Measurements from ENCODE around the gene CDC37L1.

Gene CDC37L1

DNA sequence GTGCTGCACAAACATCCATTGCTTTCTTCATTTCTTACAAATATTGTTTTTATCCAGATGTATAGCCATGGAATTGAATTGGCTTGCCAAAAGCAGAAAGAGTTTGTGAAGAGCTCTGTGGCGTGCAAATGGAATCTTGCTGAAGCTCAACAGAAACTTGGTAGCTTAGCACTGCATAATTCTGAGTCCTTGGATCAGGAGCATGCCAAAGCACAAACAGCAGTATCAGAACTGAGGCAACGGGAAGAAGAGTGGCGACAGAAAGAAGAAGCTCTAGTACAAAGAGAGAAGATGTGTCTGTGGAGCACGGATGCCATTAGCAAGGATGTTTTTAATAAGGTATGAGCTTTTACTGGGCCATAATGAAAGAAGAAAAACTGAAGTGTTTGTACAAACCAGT, 5.5 kb downstream of the CDC37L1 start:
- H3K27ac ChIP-seq (ENCODE audit: low read depth, low read length) = no peak overlapping the region
- H3K27me3 ChIP-seq (ENCODE audit: control insufficient read depth in 5 of 5, insufficient read depth in 4 of 5, low read length in 5 of 5) = no peaks in the 10 kb centered on the region
- H3K9ac ChIP-seq (ENCODE audit: low read length in 5 of 5) = no peak overlapping the region
- peaks cover 6 to 15% (median 11%) of the 10 kb centered on the region in 5 donors for H3K36me3 ChIP-seq (ENCODE audit: control insufficient read depth in 5 of 5, insufficient read depth in 5 of 5, low read length in 5 of 5)
- H3K4me1 ChIP-seq (ENCODE audit: control insufficient read depth in 5 of 5, insufficient read depth in 5 of 5, low read length in 5 of 5) = peaks cover 4 to 33% (median 21%) of the 10 kb centered on the region in 5 donors
- H3K4me3 ChIP-seq (ENCODE audit: low read depth in 1 of 5, low read length in 5 of 5) = no peak overlapping the region
- H3K9me3 ChIP-seq (ENCODE audit: control insufficient read depth in 5 of 5, low read length in 5 of 5) = no peaks in the 10 kb centered on the region

DNA sequence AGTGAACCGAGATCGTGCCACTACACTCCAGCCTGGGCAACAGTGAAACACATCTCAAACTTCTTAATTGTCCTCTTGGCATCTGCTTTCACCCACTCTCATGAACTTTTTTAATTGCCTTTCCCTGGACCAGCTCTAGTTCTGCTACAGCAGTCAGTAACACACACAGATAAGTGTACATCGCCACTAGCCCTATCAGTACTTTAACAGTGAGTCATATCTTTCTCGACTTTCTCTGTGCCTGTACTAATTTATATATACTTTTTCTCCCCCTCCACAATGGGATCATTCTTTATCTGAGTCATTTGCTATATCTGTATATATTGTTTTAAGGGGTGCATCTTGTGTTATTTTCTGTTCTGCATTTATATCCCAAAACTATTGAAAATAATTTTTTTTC, 6.7 kb downstream of the CDC37L1 start:
- Histone ChIP-seq H3K4me3 (ENCODE audit: low read depth in 1 of 5, low read length in 5 of 5) (no peak overlapping the region), H3K27me3 (ENCODE audit: control insufficient read depth in 5 of 5, insufficient read depth in 4 of 5, low read length in 5 of 5) (no peaks in the 10 kb centered on the region), H3K9me3 (ENCODE audit: control insufficient read depth in 5 of 5, low read length in 5 of 5) (no peaks in the 10 kb centered on the region), H3K9ac (ENCODE audit: low read length in 5 of 5) (no peak overlapping the region), H3K36me3 (ENCODE audit: control insufficient read depth in 5 of 5, insufficient read depth in 5 of 5, low read length in 5 of 5) (peaks cover 9 to 26% (median 16%) of the 10 kb centered on the region in 5 donors), H3K4me1 (ENCODE audit: control insufficient read depth in 5 of 5, insufficient read depth in 5 of 5, low read length in 5 of 5) (peaks cover 0 to 26% (median 12%) of the 10 kb centered on the region in 5 donors), H3K27ac (ENCODE audit: low read depth, low read length) (no peak overlapping the region)

DNA sequence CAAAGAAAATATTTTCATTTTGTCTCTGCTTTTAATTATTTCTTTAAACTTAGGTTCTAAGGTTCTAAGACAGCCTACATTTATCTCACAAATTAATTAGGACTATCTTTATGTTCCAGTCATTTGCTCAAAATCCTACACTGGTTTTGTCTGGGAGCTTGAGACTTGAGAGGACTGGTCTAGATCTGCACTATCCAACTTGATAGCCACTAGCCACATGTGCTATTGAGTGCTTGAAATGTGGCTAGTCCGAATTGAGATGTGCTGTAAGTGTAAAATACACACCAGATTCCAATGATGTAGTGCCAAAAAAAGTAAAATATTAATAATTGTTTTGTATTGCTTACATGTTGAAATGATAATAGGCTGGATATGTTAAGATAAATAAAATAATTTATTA, 7.2 kb downstream of the CDC37L1 start:
- Histone ChIP-seq H3K36me3 (ENCODE audit: control insufficient read depth in 5 of 5, insufficient read depth in 5 of 5, low read length in 5 of 5) (peaks cover 9 to 30% (median 19%) of the 10 kb centered on the region in 5 donors), H3K27ac (ENCODE audit: low read depth, low read length) (peak overlapping the region; percentile 50)

DNA sequence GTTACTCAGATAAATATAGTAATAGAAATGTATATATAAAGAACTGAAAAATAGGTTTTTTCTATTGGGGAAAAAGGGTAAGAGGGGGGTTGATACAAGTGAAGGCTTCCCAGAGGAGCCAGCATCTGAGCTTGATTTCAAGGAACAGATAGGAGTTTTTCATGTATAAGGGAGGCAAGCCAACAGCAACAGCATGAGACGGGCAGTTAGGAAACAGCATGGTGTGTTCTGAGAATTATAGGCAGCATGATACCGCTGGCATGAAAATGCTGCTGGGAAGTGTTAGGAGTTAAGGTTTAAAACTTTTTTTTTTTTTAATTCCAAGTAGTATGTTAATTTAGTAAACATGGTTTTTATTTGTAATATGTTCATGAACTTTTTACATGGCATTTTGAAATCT, 9.7 kb downstream of the CDC37L1 start:
- Histone ChIP-seq H3K36me3 (ENCODE audit: control insufficient read depth in 5 of 5, insufficient read depth in 5 of 5, low read length in 5 of 5) (peaks cover 9 to 32% (median 20%) of the 10 kb centered on the region in 5 donors), H3K27me3 (ENCODE audit: control insufficient read depth in 5 of 5, insufficient read depth in 4 of 5, low read length in 5 of 5) (no peaks in the 10 kb centered on the region), H3K4me3 (ENCODE audit: low read depth in 1 of 5, low read length in 5 of 5) (no peak overlapping the region), H3K27ac (ENCODE audit: low read depth, low read length) (peak overlapping the region; percentile 68), H3K9ac (ENCODE audit: low read length in 5 of 5) (peak overlapping the region in 1 of 5 donors; percentile 2), H3K9me3 (ENCODE audit: control insufficient read depth in 5 of 5, low read length in 5 of 5) (no peaks in the 10 kb centered on the region), H3K4me1 (ENCODE audit: control insufficient read depth in 5 of 5, insufficient read depth in 5 of 5, low read length in 5 of 5) (peaks cover 0 to 22% (median 9%) of the 10 kb centered on the region in 5 donors)

More for the DNA sequence above, 7.2 kb downstream of the CDC37L1 start:
- Histone ChIP-seq H3K9ac (ENCODE audit: low read length in 5 of 5) (peak overlapping the region in 1 of 5 donors; percentile 7), H3K4me1 (ENCODE audit: control insufficient read depth in 5 of 5, insufficient read depth in 5 of 5, low read length in 5 of 5) (peaks cover 0 to 22% (median 9%) of the 10 kb centered on the region in 5 donors), H3K27me3 (ENCODE audit: control insufficient read depth in 5 of 5, insufficient read depth in 4 of 5, low read length in 5 of 5) (no peaks in the 10 kb centered on the region), H3K4me3 (ENCODE audit: low read depth in 1 of 5, low read length in 5 of 5) (no peak overlapping the region), H3K9me3 (ENCODE audit: control insufficient read depth in 5 of 5, low read length in 5 of 5) (no peaks in the 10 kb centered on the region)

DNA sequence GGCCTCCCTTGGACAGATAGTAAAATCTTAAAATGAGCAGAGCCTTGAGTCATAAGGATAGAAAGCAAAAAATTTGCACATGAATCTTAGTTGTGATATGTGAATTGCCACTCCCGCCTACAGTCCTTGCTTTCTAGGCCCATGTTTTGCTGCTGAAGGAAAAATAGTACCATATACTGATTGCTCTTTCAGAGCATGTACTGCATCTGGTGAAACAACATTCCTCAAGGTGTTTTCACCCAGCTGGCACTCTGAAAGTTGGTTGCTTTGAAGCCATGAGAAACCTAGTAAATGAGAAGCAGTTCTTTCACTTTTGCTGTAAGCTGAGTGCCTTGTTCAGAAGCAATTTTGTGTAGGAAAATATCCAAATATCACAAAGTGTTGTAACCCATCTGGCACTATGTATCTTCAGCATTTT, 10.3 kb downstream of the CDC37L1 start:
- Histone ChIP-seq H3K4me3 (ENCODE audit: low read depth in 1 of 5, low read length in 5 of 5) (no peak overlapping the region), H3K36me3 (ENCODE audit: control insufficient read depth in 5 of 5, insufficient read depth in 5 of 5, low read length in 5 of 5) (peaks cover 9 to 38% (median 23%) of the 10 kb centered on the region in 5 donors), H3K9me3 (ENCODE audit: control insufficient read depth in 5 of 5, low read length in 5 of 5) (no peaks in the 10 kb centered on the region), H3K4me1 (ENCODE audit: control insufficient read depth in 5 of 5, insufficient read depth in 5 of 5, low read length in 5 of 5) (peaks cover 0 to 20% (median 9%) of the 10 kb centered on the region in 5 donors), H3K27me3 (ENCODE audit: control insufficient read depth in 5 of 5, insufficient read depth in 4 of 5, low read length in 5 of 5) (no peaks in the 10 kb centered on the region), H3K9ac (ENCODE audit: low read length in 5 of 5) (peak overlapping the region in 1 of 5 donors; percentile 2), H3K27ac (ENCODE audit: low read depth, low read length) (peak overlapping the region; percentile 68)

DNA sequence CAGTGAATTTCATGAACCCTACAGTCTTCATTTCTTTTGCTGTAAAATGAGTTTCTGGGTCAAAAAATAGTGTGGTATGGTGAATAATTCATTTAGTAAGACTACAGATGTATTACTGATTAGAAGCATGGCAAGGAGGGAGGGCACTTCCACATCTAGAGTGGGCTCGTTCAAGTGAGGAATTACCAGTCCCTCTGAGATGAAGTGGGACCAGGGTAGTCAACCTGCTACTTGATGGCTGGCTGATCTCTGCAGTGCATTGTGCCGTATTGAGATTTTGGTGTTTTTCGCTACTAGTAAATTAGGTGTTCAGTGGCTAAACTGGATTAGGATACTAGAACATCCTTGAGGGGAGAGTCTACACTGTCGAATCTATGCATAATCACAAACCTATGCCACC, 10.8 kb downstream of the CDC37L1 start:
- no peaks in the 10 kb centered on the region for H3K27me3 ChIP-seq (ENCODE audit: control insufficient read depth in 5 of 5, insufficient read depth in 4 of 5, low read length in 5 of 5)
- H3K27ac ChIP-seq (ENCODE audit: low read depth, low read length) = peak overlapping the region; percentile 68
- H3K9ac ChIP-seq (ENCODE audit: low read length in 5 of 5) = peak overlapping the region in 1 of 5 donors; percentile 2
- peaks cover 0 to 20% (median 9%) of the 10 kb centered on the region in 5 donors for H3K4me1 ChIP-seq (ENCODE audit: control insufficient read depth in 5 of 5, insufficient read depth in 5 of 5, low read length in 5 of 5)
- H3K4me3 ChIP-seq (ENCODE audit: low read depth in 1 of 5, low read length in 5 of 5) = no peak overlapping the region
- H3K36me3 ChIP-seq (ENCODE audit: control insufficient read depth in 5 of 5, insufficient read depth in 5 of 5, low read length in 5 of 5) = peaks cover 5 to 43% (median 25%) of the 10 kb centered on the region in 5 donors
- H3K9me3 ChIP-seq (ENCODE audit: control insufficient read depth in 5 of 5, low read length in 5 of 5) = no peaks in the 10 kb centered on the region

DNA sequence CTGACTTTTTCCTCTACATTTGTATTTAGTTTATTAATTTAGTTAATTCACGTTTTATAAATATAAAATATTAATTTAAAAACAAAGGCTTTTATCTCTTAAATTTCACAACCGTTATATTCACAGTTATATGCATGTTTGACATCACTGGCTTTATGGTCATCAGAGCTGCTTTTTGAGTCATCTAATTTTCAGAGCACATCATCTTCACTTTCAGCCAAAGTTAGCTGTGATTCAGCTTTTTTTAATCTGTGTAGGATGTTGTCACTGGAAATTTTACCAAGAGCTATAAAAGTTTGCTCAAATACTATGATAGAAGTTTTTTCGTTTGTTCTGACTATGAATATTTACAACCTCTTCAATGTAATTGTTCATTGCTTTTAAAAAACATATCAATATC, 12.4 kb downstream of the CDC37L1 start:
- Histone ChIP-seq H3K27me3 (ENCODE audit: control insufficient read depth in 5 of 5, insufficient read depth in 4 of 5, low read length in 5 of 5) (no peaks in the 10 kb centered on the region), H3K4me1 (ENCODE audit: control insufficient read depth in 5 of 5, insufficient read depth in 5 of 5, low read length in 5 of 5) (peaks cover 0 to 20% (median 9%) of the 10 kb centered on the region in 5 donors), H3K27ac (ENCODE audit: low read depth, low read length) (no peak overlapping the region), H3K36me3 (ENCODE audit: control insufficient read depth in 5 of 5, insufficient read depth in 5 of 5, low read length in 5 of 5) (peaks cover 0 to 37% (median 16%) of the 10 kb centered on the region in 5 donors), H3K9ac (ENCODE audit: low read length in 5 of 5) (no peak overlapping the region), H3K4me3 (ENCODE audit: low read depth in 1 of 5, low read length in 5 of 5) (no peak overlapping the region), H3K9me3 (ENCODE audit: control insufficient read depth in 5 of 5, low read length in 5 of 5) (no peaks in the 10 kb centered on the region)

DNA sequence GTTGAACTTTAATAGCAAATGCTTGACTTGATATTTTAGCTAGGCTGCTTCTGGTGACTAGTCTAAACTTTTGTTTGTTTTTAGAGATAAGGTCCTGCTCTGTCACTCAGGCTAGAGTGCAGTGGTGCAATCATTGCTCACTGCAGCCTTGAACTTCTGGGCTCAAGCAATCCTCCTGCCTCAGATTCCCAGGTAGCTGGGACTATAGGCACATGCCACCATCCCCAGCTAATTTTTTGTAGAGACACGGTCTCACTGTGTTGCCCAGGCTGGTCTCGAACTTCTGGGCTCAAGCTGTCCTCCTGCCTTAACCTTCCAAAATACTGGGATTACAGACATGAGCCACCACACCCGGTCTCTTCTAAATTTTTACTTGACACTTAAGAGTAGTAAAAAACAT, 20.7 kb downstream of the CDC37L1 start:
- Histone ChIP-seq H3K9ac (ENCODE audit: low read length in 5 of 5) (no peak overlapping the region), H3K27ac (ENCODE audit: low read depth, low read length) (no peak overlapping the region), H3K27me3 (ENCODE audit: control insufficient read depth in 5 of 5, insufficient read depth in 4 of 5, low read length in 5 of 5) (no peaks in the 10 kb centered on the region), H3K9me3 (ENCODE audit: control insufficient read depth in 5 of 5, low read length in 5 of 5) (no peaks in the 10 kb centered on the region), H3K4me3 (ENCODE audit: low read depth in 1 of 5, low read length in 5 of 5) (no peak overlapping the region), H3K4me1 (ENCODE audit: control insufficient read depth in 5 of 5, insufficient read depth in 5 of 5, low read length in 5 of 5) (no peaks in the 10 kb centered on the region), H3K36me3 (ENCODE audit: control insufficient read depth in 5 of 5, insufficient read depth in 5 of 5, low read length in 5 of 5) (peaks cover 18 to 60% (median 54%) of the 10 kb centered on the region in 5 donors)

DNA sequence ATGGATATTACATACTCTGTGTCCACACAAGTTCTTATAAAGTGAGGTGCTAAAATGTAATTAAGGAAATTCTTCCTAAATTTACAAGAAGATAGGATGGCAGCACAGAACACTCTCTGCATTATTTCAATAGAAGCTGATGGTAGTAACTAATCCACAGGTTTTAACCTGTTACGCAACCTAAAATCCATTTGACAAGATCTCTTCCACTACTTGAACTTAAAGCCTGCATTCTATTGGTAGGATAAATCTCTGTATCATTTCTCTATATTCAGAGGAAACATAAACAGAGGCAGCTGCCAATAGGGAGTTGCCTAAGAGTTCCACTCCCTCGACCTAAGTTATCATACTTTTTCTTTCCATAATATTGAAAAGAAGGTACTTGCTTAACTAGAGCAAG, 21.6 kb downstream of the CDC37L1 start:
- Histone ChIP-seq H3K27me3 (ENCODE audit: control insufficient read depth in 5 of 5, insufficient read depth in 4 of 5, low read length in 5 of 5) (no peaks in the 10 kb centered on the region), H3K27ac (ENCODE audit: low read depth, low read length) (no peak overlapping the region), H3K9ac (ENCODE audit: low read length in 5 of 5) (no peak overlapping the region), H3K9me3 (ENCODE audit: control insufficient read depth in 5 of 5, low read length in 5 of 5) (no peaks in the 10 kb centered on the region), H3K4me1 (ENCODE audit: control insufficient read depth in 5 of 5, insufficient read depth in 5 of 5, low read length in 5 of 5) (no peaks in the 10 kb centered on the region), H3K36me3 (ENCODE audit: control insufficient read depth in 5 of 5, insufficient read depth in 5 of 5, low read length in 5 of 5) (peaks cover 17 to 60% (median 57%) of the 10 kb centered on the region in 5 donors), H3K4me3 (ENCODE audit: low read depth in 1 of 5, low read length in 5 of 5) (no peak overlapping the region)

DNA sequence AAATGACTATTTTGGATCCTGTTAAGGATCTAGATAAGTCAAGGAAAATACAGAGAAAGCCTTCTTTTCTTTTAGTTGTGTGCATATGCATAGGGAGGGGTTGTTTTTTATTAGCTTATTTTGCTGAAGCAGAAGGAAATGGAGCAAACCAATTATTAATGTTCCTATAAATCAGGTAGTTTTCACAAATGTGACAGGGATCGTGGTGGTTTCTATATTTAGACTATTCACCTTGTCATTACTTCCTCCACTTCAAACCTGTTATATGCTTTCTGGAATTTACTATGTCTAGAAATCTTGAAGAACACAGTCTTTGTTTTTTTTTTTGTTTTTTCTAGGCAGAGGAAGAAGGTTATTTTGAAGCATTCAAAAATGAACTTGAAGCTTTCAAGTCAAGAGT, 22.2 kb downstream of the CDC37L1 start:
- no peaks in the 10 kb centered on the region for H3K27me3 ChIP-seq (ENCODE audit: control insufficient read depth in 5 of 5, insufficient read depth in 4 of 5, low read length in 5 of 5)
- no peaks in the 10 kb centered on the region for H3K9me3 ChIP-seq (ENCODE audit: control insufficient read depth in 5 of 5, low read length in 5 of 5)
- no peak overlapping the region for H3K27ac ChIP-seq (ENCODE audit: low read depth, low read length)
- no peak overlapping the region for H3K9ac ChIP-seq (ENCODE audit: low read length in 5 of 5)
- H3K4me1 ChIP-seq (ENCODE audit: control insufficient read depth in 5 of 5, insufficient read depth in 5 of 5, low read length in 5 of 5) = no peaks in the 10 kb centered on the region
- H3K4me3 ChIP-seq (ENCODE audit: low read depth in 1 of 5, low read length in 5 of 5) = no peak overlapping the region
- peaks cover 17 to 65% (median 57%) of the 10 kb centered on the region in 5 donors for H3K36me3 ChIP-seq (ENCODE audit: control insufficient read depth in 5 of 5, insufficient read depth in 5 of 5, low read length in 5 of 5)
